HS-27A (cell line): ENCODE results near the gene SUMF1.
"Not testable (repeated sequence)": the region's sequence is repeated elsewhere in the genome, so short reads cannot be mapped to it uniquely, and the experiment has no call there.

ENCODE experiments used
- DNase-seq: peaks from one replicate; pipeline ENCODE4 v3.0.0-alpha.2; 2012; ENCODE audit warnings: low read depth, missing footprints

Gene SUMF1

DNA sequence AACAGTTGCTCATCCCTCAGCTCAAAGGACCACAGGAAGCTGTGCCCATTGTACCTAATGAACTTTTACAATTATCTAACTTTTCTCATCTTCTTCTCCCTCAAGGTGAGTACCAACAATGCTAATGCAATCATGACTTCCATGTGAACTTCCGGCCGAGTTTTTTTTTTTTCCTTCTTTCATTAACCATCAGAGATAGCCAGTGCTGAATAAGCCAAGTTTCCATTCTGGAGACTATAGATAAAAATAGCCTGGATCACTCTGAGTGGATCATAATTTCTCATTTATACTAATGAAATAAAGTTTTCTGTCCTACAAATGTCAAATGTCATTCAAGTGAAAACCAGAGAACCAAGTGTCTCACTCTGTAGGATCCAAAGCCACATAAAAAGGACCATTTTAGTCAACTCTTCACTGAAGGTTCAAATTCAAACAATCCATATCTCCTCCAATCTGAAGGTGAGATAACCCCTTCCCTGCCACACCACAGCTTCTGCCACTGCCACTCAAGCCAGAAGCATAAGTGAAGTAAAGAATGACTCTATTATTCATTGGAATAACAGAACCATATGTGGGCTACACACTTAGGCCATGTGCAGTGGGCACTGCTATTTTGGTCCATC, 5.5 kb downstream of the SUMF1 start:
- DNase-seq, result no peak

DNA sequence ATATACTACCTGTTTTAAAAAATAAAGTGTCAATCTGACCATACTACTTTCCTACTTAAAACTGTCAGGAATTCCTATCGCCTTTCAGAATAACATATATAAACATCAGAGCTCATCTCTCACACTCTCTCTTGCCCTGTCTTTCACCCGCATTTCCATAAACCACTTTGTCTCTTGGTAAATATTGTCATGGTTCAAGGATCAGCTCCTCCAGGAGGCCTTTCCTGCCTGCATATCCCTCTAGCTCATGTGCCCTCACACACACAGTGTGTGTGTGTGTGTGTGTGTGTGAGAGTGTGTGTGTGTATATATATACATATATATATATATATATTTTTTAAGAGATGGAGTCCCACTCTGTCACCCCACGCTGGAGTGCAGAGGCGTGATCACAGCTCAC, 6.7 kb downstream of the SUMF1 start:
- no peak for DNase-seq

DNA sequence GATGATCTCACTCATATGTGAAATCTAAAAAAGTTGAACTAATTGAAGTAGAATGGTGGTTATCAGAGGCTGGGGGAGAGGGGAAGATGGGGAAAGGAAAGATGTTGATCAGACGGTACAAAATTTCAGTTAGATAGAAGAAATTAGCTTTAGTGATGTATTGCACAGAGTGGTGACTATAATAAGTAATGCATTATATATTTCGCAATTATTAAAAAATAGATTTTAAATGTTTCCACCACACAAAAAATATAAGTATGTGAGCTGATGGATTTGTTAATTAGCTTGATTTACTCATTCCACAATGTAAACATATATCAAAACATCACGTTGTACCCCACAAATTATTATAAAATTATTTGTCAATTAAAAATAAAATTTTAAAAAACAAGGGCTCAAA, 8.1 kb downstream of the SUMF1 start:
- DNase-seq, result no peak

DNA sequence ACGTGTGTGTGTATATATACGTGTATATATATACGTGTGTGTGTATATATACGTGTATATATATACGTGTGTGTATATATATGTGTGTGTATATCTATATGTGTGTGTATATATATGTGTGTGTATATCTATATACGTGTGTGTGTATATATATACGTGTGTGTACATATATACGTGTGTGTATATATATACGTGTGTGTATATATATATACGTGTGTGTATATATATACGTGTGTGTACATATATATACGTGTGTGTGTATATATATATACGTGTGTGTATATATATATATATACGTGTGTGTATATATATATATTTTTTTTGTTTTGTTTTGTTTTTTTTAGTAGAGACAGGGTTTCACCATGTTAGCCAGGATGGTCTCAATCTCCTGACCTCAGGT, 10.3 kb downstream of the SUMF1 start:
- DNase-seq, result not testable (repeated sequence)

DNA sequence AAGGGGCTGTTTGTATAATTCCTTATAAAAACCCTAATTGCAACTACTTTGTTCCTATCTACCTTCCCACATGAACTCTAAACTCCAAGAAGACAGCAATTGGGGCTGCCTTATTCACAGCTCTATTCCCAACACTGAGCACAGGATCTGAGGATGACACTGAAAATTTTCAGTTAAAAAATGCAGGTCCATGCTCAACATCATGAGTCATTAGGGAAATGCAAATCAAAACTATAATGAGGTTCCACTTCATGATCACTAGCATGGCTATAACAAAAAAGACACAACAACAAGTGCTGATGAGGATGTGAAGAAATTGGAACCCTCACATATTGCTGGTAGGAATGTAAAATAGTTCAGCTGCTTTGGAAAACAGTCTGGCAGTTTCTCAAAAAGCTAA, 12.9 kb downstream of the SUMF1 start:
- DNase-seq, result no peak

DNA sequence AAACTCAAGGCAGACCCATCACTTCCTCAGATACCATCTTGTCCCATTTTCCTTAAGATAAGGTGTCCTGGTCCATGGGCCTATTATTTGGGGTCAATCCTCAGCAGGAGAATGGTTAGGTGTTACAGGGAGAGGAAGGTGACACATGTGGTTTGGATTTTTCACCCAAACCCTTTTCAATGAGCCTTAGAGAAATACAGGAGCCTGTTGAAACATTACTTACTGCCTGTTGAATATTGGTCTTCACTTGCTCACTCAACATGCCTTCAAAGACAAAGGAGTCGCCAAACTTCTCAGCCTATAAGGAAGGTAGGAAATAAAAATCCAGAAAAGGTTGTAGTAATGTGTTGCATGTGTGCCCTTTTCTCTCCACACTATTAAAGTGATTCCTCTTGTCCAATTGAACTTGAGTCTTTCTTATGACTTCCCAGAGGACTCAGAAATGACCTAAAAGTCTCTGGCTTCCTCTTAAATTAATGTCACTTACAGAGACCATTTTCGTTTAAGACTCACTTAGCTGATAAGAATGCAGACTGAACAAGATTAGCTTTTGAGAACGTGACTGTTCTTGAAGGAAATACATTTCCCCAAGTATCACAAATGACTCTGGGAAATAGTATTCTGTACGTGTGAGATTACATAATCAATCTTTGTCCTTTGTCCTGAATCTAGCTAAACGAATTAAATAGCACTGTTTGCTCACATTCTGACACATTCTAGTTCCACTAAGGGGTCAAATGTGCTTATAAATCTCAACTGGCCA, 17.8 kb downstream of the SUMF1 start:
- no peak for DNase-seq

DNA sequence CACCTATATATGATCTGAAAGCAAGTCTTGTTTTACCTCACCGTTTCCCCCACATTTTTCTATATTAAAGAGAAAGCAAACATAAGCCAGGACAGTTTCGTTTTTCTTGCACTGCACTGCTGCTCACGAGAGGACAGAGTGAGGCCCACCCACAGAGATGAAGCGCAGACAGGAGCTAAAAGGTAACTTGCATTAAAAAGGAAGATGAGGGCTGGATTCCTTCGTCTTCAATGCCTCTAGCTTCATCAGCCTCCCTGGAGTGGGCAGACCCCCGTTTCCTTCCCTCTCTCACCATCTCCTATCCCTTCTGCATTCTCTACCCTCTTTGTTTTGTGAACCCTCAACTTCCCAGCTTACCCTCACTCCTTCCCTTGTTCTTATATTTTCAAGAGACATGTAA, 18.9 kb downstream of the SUMF1 start:
- DNase-seq, result no peak

DNA sequence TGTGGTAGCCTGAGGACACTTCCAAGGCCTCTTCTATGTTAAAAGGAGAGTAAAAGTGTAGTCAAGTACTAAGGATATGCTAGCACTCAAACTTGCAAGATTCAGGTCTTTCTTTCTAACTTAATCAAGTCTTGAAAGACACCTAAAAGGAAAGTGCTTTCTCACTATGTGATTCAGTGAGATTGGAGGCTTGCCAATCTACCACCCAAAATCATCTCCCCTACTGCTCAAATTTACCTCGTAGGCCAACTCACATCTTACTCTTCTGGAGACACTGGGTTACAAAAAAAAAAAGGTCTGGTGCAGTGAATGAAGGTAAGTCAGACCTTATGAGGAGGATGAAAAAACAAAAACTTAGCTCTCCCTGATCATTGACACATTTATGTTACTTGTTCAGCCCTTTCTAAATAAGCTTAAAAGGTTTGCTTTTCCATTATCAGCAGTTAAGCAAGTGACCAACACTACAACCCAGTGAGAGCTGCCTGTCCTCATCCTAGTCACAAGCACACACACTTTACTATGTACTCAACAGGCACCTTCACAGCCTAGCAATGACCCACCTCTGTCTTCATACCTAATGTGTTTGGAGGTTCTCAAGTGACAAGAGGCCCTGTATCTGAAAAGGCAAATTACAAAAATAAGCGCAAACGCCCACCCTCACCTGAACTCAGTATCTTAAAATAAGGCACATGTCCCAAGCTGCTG, 19.6 kb downstream of the SUMF1 start:
- no peak for DNase-seq

DNA sequence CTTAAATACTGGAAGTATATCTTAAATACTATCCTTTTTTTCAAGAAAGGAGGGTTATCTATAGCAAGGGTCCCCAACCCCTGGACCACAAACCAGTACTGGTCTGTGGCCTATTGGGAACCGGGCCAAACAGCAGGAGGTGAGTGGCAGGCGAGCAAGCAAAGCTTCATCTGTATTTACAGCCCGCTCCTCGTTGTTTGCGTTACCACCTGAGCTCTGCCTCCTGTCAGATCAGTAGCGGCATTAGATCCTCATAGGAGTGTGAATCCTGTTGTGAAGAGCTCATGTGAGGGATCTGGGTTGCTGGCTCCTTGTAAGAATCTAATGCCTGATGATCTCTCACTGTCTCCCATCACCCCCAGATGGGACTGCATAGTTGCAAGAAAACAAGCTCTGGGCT, 26.1 kb downstream of the SUMF1 start:
- DNase-seq, result no peak

DNA sequence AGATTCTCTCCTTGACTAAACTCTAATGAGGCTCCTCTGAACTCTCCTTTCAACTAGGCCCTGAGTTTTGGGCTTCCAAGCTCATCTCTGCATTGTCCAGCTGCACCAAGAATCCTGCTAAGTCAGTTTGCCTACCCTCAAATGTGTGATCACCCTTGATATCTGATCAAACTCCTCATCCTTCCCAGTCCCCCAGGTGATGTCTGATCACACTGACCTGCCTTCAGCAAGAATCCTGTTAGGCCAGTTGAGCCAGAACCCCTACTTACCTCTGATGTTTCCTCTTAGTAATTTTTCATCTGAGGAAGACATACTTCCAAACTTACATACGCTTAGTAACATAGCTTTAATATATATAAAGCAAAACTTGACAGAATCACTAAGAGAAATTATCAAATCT, 28.8 kb downstream of the SUMF1 start:
- no peak for DNase-seq

DNA sequence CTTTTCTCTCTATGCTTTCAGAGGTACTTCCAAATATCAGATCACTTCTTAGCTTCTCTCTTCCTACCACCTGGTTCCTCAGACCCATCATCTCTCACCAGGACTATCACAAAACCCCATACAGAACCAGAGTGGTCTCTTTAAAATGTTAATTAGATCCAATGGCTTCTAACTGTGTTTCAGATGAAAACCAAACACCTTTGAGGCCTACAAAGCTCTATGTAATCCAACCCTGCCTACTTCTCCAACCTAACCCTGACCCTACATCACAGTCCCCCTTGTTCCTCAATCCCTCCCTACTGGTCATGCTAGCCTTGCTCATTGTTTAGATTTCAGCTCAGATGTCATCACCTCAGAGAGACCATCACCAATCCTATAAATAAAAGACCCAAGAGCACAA, 34.8 kb downstream of the SUMF1 start:
- DNase-seq, result no peak

DNA sequence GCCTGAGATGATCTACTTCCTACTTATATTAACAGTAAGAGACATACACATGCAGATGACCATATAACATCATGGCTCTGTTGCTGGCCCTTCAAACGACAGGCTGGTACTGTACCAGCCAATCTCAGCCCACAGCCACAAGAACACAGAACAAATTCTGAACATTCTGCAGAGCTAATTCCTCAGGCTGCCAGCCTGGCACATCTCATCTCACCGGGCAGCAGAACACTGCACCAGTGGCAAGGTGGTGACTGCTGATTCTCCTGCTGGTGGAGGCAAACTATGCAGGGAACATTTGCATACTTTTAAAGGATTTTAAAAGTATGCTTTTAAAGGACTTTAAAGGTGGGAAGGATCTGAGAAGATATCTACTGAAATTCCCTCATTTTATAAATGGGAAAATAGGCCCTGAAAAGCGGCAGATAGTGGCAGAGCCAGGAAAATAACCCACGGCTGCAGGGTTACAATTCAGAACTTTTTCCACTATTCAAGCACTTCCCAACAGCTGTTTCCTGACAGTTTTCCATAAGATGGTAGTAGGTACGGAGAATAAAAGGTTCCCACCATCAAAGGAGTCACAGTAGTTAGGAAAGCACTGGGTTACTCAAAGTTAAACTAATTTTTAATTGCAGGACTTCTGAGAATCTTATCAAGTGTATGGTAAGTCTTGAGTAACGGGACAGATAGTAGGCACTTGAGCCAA, 37.3 kb downstream of the SUMF1 start:
- no peak for DNase-seq

DNA sequence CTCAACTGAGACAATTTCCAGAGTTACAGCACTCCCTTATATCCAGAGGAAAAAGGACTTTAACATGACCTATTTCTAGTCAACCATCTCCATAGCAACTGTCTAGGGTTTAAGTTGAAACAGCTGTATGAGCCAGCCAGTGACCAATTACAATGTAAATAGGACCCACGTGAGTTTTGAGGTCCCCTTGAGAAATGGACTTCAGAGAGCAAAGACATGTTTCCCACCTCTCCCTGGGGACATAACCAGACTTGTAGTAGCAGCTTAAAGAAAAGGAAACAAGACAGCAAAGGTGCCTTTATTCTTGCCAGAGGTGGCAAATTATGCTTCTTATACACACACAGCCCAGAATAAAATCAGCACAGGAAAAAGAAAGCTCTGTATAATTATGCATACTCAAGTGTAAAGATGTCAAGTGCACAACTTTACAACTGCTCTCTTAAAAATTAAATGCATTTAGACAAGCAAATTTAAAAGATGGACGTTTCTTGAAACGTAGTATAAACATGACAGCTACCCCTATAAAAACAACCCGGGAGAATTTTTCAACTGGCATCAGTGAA, 40.2 kb downstream of the SUMF1 start:
- DNase-seq, result no peak

DNA sequence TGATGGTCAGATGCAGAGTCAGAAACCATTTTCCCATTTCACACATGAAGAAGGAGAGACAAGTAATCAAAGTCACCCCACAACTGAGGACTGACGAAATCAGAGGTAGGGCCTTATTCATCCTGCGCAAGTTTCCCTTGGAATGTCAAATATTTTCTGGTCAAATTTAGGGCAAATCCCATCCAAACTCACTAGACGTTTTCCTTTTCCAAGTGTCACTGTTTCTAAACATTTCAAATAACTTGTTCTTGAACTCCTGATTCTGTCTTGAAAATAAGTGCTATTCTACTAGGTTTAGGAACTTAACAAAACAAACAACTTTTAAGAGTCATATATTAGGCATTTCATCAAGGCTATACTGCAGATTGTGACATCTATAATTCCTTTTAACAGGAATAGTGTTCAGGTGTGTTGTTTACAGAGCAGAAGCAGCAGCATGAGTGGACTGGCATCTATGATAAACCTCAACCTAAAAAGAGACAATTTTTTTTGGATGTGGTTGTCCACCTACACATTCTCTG, 40.7 kb downstream of the SUMF1 start:
- DNase-seq, result no peak

DNA sequence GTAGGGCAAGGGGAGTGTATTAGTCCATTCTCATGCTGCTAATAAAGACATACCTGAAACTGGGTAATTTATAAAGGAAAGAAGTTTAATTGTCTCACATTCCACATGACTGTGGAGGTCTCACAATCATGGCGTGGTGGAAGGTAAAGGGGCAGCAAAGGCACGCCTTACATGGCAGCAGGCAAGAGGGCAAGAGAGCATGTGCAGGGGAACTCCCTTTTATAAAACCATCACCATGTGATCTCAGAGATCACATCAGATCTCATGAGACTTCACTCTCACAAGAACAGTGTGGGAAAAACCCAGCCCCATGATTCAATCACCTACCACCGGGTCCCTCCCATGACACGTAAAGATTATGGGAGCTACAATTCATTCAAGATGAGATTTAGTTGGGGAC, 41.4 kb downstream of the SUMF1 start:
- no peak for DNase-seq

DNA sequence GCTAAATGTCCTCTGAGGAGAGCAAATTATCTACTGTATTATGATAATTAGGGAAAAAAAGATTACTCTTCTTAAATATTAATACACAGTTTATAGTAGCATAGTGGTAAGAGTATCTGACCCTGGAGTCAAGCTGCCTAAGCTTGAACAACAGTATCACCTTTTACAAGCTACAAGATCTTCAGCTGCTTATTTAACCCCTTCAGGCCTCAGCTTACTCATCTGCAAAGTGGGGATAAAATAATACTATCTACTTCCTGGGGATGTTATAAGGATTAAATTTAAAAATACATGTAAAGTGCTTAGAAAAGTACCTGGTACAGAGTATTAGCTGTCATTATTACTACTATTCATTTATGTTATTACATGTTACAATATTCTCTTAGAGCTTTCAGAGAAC, 42.0 kb downstream of the SUMF1 start:
- DNase-seq, result no peak

DNA sequence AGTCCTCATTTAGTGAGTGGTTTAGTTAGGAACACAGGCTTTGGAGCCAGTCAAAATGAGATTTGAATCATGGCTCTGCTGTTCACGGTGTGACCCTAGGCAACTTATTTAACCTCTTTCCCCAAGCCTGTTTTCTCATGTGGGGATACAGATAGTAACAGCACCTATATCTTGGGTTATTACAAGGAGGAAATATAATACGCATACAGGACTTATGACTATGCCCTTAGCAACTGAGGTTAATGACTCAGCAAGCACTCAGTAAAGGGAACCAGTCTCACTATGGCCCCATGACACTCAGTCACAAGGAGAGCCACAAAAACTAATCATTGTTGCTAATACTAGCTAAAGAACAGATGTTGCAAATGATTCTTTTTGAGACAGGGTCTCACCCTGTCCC, 45.9 kb downstream of the SUMF1 start:
- DNase-seq, result peak; percentile 29

DNA sequence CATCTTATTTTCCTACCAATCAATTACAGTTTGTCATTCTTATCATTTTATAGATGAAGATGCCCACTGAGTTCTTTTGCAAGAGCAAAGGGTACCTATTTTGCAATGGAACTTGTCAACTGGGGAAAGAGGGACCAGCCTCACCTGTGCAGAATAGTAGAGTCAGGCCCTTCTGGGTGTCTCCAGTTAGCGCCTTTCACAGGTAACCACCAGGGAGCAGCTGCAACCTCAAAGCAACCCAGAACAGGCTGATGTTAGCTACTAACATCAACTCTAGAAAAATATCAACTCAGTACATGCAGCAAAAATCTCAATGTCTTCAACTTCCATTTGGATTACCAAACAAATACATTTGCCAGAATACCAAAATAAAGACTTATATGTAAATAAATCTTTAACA, 47.1 kb downstream of the SUMF1 start:
- no peak for DNase-seq

DNA sequence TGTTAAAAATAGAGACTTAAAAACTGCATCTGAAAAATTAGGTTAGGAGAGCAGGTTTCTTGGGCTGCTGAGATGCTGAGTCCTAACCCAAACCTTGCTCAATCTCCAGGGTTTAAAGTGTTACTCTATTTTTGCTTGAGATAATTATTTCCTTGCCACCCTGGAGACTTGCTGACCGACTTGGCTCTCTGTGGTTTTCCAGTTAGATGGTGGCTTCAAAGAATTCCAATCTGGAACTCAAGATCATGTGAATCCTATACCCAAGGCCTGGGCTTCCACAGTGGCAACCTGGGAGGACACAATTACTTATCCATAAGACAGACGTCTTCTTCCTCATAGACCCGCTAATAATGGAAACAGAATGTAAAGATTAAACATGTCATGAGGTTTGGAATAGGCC, 47.7 kb downstream of the SUMF1 start:
- no peak for DNase-seq

DNA sequence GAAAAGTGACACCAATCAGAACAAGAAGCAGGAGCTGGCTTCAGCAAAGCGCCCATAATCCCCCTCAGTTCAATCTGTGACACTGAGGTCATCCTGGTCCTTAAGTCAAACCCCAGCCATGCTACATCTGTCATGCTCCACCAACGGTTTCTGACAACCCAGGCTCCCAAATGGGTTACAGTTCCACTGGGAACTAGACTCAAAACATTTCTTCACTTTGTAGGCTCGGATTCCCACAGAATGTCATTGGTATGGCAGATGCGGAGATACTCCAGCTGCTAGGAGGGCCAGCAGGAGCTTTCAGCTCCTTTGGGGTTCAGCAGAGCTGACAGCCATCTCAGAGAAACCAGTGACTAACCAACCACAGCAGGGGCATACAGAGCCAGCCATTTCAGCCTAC, 48.9 kb downstream of the SUMF1 start:
- no peak for DNase-seq

DNA sequence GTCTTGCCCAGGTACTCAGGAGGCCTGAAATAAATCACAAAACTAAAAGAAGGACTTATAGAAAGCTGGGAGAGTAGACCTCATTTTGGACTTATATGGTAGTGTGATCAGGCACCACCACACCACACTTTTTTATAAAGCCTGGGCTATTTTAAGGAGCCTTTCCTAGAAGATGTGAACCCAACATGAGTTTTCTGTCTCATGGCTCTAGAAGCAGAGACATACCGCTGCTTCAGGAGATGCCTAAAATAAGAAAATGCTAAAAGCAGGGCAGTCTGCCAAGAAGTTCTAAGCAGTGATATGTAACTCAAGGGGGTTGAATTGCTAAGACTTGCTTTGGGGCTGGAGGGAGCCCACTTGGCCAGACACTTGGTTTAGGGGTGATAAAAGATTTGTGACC, 49.6 kb downstream of the SUMF1 start:
- no peak for DNase-seq

DNA sequence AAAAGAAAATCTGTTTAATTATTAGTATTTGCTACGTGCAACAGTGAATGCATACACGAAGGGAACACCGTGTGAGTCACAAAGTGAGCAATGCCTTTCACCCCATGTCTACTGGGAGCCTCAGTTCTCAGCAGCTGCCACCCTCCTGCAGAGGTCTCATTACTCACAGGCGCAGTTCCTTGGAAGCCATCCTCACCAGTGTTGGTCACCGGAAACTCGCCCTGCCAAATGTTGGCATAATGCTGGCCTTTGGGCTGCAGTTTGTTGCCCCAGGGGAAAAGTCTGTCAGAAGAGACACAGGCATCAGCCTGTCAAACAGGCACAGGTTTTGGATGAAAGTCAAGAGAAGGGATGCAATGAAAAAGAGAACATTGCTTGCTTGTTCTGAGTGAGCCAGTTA, 50.1 kb downstream of the SUMF1 start:
- peak; percentile 56 for DNase-seq
